ENCODE measurements around the gene ZNF407.
"Not testable (repeated sequence)": the region's sequence is repeated elsewhere in the genome, so short reads cannot be mapped to it uniquely, and the experiment has no call there.

Gene ZNF407

GRCh38 chr18:74944676-74945075, 347.0 kb downstream of the ZNF407 start:
- no peak for DNase-seq

GRCh38 chr18:74945774-74946545, 348.3 kb downstream of the ZNF407 start:
- no peak for DNase-seq

GRCh38 chr18:74946646-74947375, 349.1 kb downstream of the ZNF407 start:
- no peak for DNase-seq

GRCh38 chr18:74947417-74947816, 349.7 kb downstream of the ZNF407 start:
- DNase-seq: no peak

- no peak for DNase-seq
Observed at GRCh38 chr18:74947875-74948274, 350.2 kb downstream of the ZNF407 start.

- DNase-seq: no peak
Observed at GRCh38 chr18:74949611-74950010, 351.9 kb downstream of the ZNF407 start.

GRCh38 chr18:74950479-74950878, 352.8 kb downstream of the ZNF407 start:
- DNase-seq: no peak

GRCh38 chr18:74951165-74951760, 353.6 kb downstream of the ZNF407 start:
- no peak for DNase-seq

- DNase-seq: no peak
Observed at GRCh38 chr18:74957588-74958224, 360.0 kb downstream of the ZNF407 start.

GRCh38 chr18:74959216-74959615, 361.5 kb downstream of the ZNF407 start:
- no peak for DNase-seq

GRCh38 chr18:74961596-74961995, 363.9 kb downstream of the ZNF407 start:
- DNase-seq: no peak

- DNase-seq: no peak
Observed at GRCh38 chr18:74963820-74964446, 366.3 kb downstream of the ZNF407 start.

GRCh38 chr18:74965682-74966081, 368.0 kb downstream of the ZNF407 start:
- no peak for DNase-seq

GRCh38 chr18:74967438-74967837, 369.8 kb downstream of the ZNF407 start:
- DNase-seq: no peak

GRCh38 chr18:74967979-74968378, 370.3 kb downstream of the ZNF407 start:
- DNase-seq: no peak

- not testable (repeated sequence) for DNase-seq
Observed at GRCh38 chr18:74971358-74971757, 373.7 kb downstream of the ZNF407 start.

- not testable (repeated sequence) for DNase-seq
Observed at GRCh38 chr18:74971776-74972175, 374.1 kb downstream of the ZNF407 start.

GRCh38 chr18:74972354-74972753, 374.7 kb downstream of the ZNF407 start:
- no peak for DNase-seq

GRCh38 chr18:74975001-74975400, 377.3 kb downstream of the ZNF407 start:
- no peak for DNase-seq

GRCh38 chr18:74976331-74976909, 378.8 kb downstream of the ZNF407 start:
- DNase-seq: no peak

GRCh38 chr18:74977041-74977440, 379.4 kb downstream of the ZNF407 start:
- DNase-seq: no peak

- no peak for DNase-seq
Observed at GRCh38 chr18:74980669-74981068, 383.0 kb downstream of the ZNF407 start.

GRCh38 chr18:74981476-74981875, 383.8 kb downstream of the ZNF407 start:
- no peak for DNase-seq

Measured in NCI-H1694 treated with DMSO at 0.1 percent for 48 hours (cell line).